ENCODE results near the gene ITGA6. TPM values are rescaled to one million over a fixed set of nuclear protein-coding genes. Genes with fewer than 3 reads are reported as not detected.
"Not testable (repeated sequence)": the region's sequence is repeated elsewhere in the genome, so short reads cannot be mapped to it uniquely, and the experiment has no call there.

Gene ITGA6
- total RNA-seq, 2 donors from 2014 or later = 7.0 to 8.6 TPM

- peaks cover 12 to 17% of the 10 kb centered on the region in 2 donors for H3K36me3 Mint-ChIP-seq (ENCODE audit: insufficient read depth in 2 of 2)
- peak overlapping the region in 1 of 2 donors; percentile 69 for H3K4me3 Mint-ChIP-seq
- peak overlapping the region; percentile 58 for H3K27ac Mint-ChIP-seq
- ATAC-seq (replicated peaks in 1 of 2) = no peak
- DNase-seq = no peak
- no peaks in the 10 kb centered on the region for H3K27me3 Mint-ChIP-seq (ENCODE audit: low read depth)
- peaks cover 12% of the 10 kb centered on the region for H3K4me1 Mint-ChIP-seq (ENCODE audit: low read depth)
- H3K9me3 Mint-ChIP-seq = peaks cover 2 to 11% of the 10 kb centered on the region in 2 donors
Measured at GRCh38 chr2:172510088-172510487, 82.7 kb downstream of the ITGA6 start.

- ATAC-seq (replicated peaks in 1 of 2) = no peak
- peaks cover 12 to 17% of the 10 kb centered on the region in 2 donors for H3K36me3 Mint-ChIP-seq (ENCODE audit: insufficient read depth in 2 of 2)
- no peaks in the 10 kb centered on the region for H3K27me3 Mint-ChIP-seq (ENCODE audit: low read depth)
- peaks cover 8% of the 10 kb centered on the region for H3K4me1 Mint-ChIP-seq (ENCODE audit: low read depth)
- DNase-seq = no peak
- peaks cover 2 to 11% of the 10 kb centered on the region in 2 donors for H3K9me3 Mint-ChIP-seq
- peak overlapping the region; percentile 53 to 69 for H3K4me3 Mint-ChIP-seq
- peak overlapping the region; percentile 58 for H3K27ac Mint-ChIP-seq
Measured at GRCh38 chr2:172510548-172510947, 83.2 kb downstream of the ITGA6 start.

GRCh38 chr2:172512810-172513523 is 85.6 kb downstream of the ITGA6 start:
- DNase-seq (no peak), ATAC-seq (replicated peaks in 1 of 2) (no peak)
- H3K36me3 Mint-ChIP-seq (ENCODE audit: insufficient read depth in 2 of 2) = peaks cover 12 to 17% of the 10 kb centered on the region in 2 donors
- peaks cover 8% of the 10 kb centered on the region for H3K4me1 Mint-ChIP-seq (ENCODE audit: low read depth)
- H3K9me3 Mint-ChIP-seq = peaks cover 2 to 11% of the 10 kb centered on the region in 2 donors
- H3K4me3 Mint-ChIP-seq = no peak overlapping the region
- H3K27me3 Mint-ChIP-seq (ENCODE audit: low read depth) = no peaks in the 10 kb centered on the region
- no peak overlapping the region for H3K27ac Mint-ChIP-seq

- DNase-seq = no peak
- no peak overlapping the region for H3K4me3 Mint-ChIP-seq
- H3K36me3 Mint-ChIP-seq (ENCODE audit: insufficient read depth in 2 of 2) = peaks cover 12 to 17% of the 10 kb centered on the region in 2 donors
- no peak overlapping the region for H3K27ac Mint-ChIP-seq
- peaks cover 2 to 11% of the 10 kb centered on the region in 2 donors for H3K9me3 Mint-ChIP-seq
- H3K4me1 Mint-ChIP-seq (ENCODE audit: low read depth) = peaks cover 8% of the 10 kb centered on the region
- ATAC-seq (replicated peaks in 1 of 2) = no peak
- no peaks in the 10 kb centered on the region for H3K27me3 Mint-ChIP-seq (ENCODE audit: low read depth)
Measured at GRCh38 chr2:172513524-172513900, 86.1 kb downstream of the ITGA6 start.

GRCh38 chr2:172513935-172514586 is 86.7 kb downstream of the ITGA6 start:
- peaks cover 12 to 19% of the 10 kb centered on the region in 2 donors for H3K36me3 Mint-ChIP-seq (ENCODE audit: insufficient read depth in 2 of 2)
- no peak for ATAC-seq (replicated peaks in 1 of 2)
- no peak for DNase-seq
- H3K4me1 Mint-ChIP-seq (ENCODE audit: low read depth) = peaks cover 8% of the 10 kb centered on the region
- H3K4me3 Mint-ChIP-seq = no peak overlapping the region
- H3K9me3 Mint-ChIP-seq = peaks cover 2 to 11% of the 10 kb centered on the region in 2 donors
- no peaks in the 10 kb centered on the region for H3K27me3 Mint-ChIP-seq (ENCODE audit: low read depth)
- no peak overlapping the region for H3K27ac Mint-ChIP-seq

GRCh38 chr2:172516299-172516698 is 88.9 kb downstream of the ITGA6 start:
- Mint-ChIP-seq H3K27me3 (ENCODE audit: low read depth) (no peaks in the 10 kb centered on the region), H3K9me3 (peaks cover 8 to 10% of the 10 kb centered on the region in 2 donors), H3K36me3 (ENCODE audit: insufficient read depth in 2 of 2) (peaks cover 16 to 27% of the 10 kb centered on the region in 2 donors)

GRCh38 chr2:172518995-172519394 is 91.6 kb downstream of the ITGA6 start:
- Mint-ChIP-seq H3K9me3 (peaks cover 0 to 6% of the 10 kb centered on the region in 2 donors), H3K4me1 (ENCODE audit: low read depth) (no peaks in the 10 kb centered on the region), H3K36me3 (ENCODE audit: insufficient read depth in 2 of 2) (peaks cover 4 to 13% of the 10 kb centered on the region in 2 donors), H3K4me3 (no peak overlapping the region), H3K27ac (no peak overlapping the region), H3K27me3 (ENCODE audit: low read depth) (no peaks in the 10 kb centered on the region)
- DNase-seq = no peak
- ATAC-seq (replicated peaks in 1 of 2) = no peak

More at GRCh38 chr2:172516299-172516698, 88.9 kb downstream of the ITGA6 start:
- no peak for DNase-seq
- no peaks in the 10 kb centered on the region for H3K4me1 Mint-ChIP-seq (ENCODE audit: low read depth)
- no peak overlapping the region for H3K4me3 Mint-ChIP-seq
- ATAC-seq (replicated peaks in 1 of 2) = no peak
- no peak overlapping the region for H3K27ac Mint-ChIP-seq

- H3K4me1 Mint-ChIP-seq (ENCODE audit: low read depth) = no peaks in the 10 kb centered on the region
- no peak overlapping the region for H3K4me3 Mint-ChIP-seq
- peaks cover 15 to 17% of the 10 kb centered on the region in 2 donors for H3K9me3 Mint-ChIP-seq
- H3K27me3 Mint-ChIP-seq (ENCODE audit: low read depth) = no peaks in the 10 kb centered on the region
- ATAC-seq (replicated peaks in 1 of 2) (no peak), DNase-seq (no peak)
- H3K36me3 Mint-ChIP-seq (ENCODE audit: insufficient read depth in 2 of 2) = peaks cover 17 to 27% of the 10 kb centered on the region in 2 donors
- no peak overlapping the region for H3K27ac Mint-ChIP-seq
Measured at GRCh38 chr2:172525601-172526000, 98.2 kb downstream of the ITGA6 start.

- ATAC-seq (replicated peaks in 1 of 2) (no peak), DNase-seq (no peak)
- Mint-ChIP-seq H3K4me1 (ENCODE audit: low read depth) (peaks cover 4% of the 10 kb centered on the region), H3K36me3 (ENCODE audit: insufficient read depth in 2 of 2) (peaks cover 28 to 32% of the 10 kb centered on the region in 2 donors), H3K27me3 (ENCODE audit: low read depth) (no peaks in the 10 kb centered on the region), H3K9me3 (peaks cover 13 to 22% of the 10 kb centered on the region in 2 donors), H3K4me3 (no peak overlapping the region), H3K27ac (no peak overlapping the region)
Measured at GRCh38 chr2:172531309-172531708, 103.9 kb downstream of the ITGA6 start.

- Mint-ChIP-seq H3K36me3 (ENCODE audit: insufficient read depth in 2 of 2) (peaks cover 28 to 34% of the 10 kb centered on the region in 2 donors), H3K9me3 (peaks cover 12 to 22% of the 10 kb centered on the region in 2 donors)
- not testable (repeated sequence) for DNase-seq; H3K4me3 Mint-ChIP-seq; H3K27me3 Mint-ChIP-seq (ENCODE audit: low read depth); H3K4me1 Mint-ChIP-seq (ENCODE audit: low read depth); H3K27ac Mint-ChIP-seq; ATAC-seq (replicated peaks in 1 of 2)
Measured at GRCh38 chr2:172532461-172532860, 105.1 kb downstream of the ITGA6 start.

GRCh38 chr2:172533687-172534086 is 106.3 kb downstream of the ITGA6 start:
- Mint-ChIP-seq H3K36me3 (ENCODE audit: insufficient read depth in 2 of 2) (peaks cover 24 to 30% of the 10 kb centered on the region in 2 donors), H3K4me3 (no peak overlapping the region), H3K27ac (no peak overlapping the region), H3K4me1 (ENCODE audit: low read depth) (peaks cover 4% of the 10 kb centered on the region), H3K9me3 (peaks cover 12 to 19% of the 10 kb centered on the region in 2 donors), H3K27me3 (ENCODE audit: low read depth) (no peaks in the 10 kb centered on the region)
- ATAC-seq (replicated peaks in 1 of 2) (no peak), DNase-seq (no peak)

GRCh38 chr2:172535119-172535518 is 107.7 kb downstream of the ITGA6 start:
- peaks cover 4% of the 10 kb centered on the region for H3K4me1 Mint-ChIP-seq (ENCODE audit: low read depth)
- H3K4me3 Mint-ChIP-seq = no peak overlapping the region
- H3K27ac Mint-ChIP-seq = no peak overlapping the region
- peaks cover 15 to 17% of the 10 kb centered on the region in 2 donors for H3K9me3 Mint-ChIP-seq
- no peak for ATAC-seq (replicated peaks in 1 of 2)
- peaks cover 23 to 29% of the 10 kb centered on the region in 2 donors for H3K36me3 Mint-ChIP-seq (ENCODE audit: insufficient read depth in 2 of 2)
- no peak for DNase-seq
- H3K27me3 Mint-ChIP-seq (ENCODE audit: low read depth) = no peaks in the 10 kb centered on the region

GRCh38 chr2:172537851-172538250 is 110.5 kb downstream of the ITGA6 start:
- H3K4me3 Mint-ChIP-seq; ATAC-seq (replicated peaks in 1 of 2); H3K27ac Mint-ChIP-seq; H3K27me3 Mint-ChIP-seq (ENCODE audit: low read depth); H3K4me1 Mint-ChIP-seq (ENCODE audit: low read depth); DNase-seq: not testable (repeated sequence)
- H3K9me3 Mint-ChIP-seq = peaks cover 13 to 16% of the 10 kb centered on the region in 2 donors
- peaks cover 19 to 42% of the 10 kb centered on the region in 2 donors for H3K36me3 Mint-ChIP-seq (ENCODE audit: insufficient read depth in 2 of 2)

Measured in activated T-cell treated with anti-CD3 and anti-CD28 coated beads, Interleukin-2, amount 50 U/mL, for 72 hours (primary cell).